Measurements from ENCODE around the gene CAB39.

The CAB39 gene

GRCh38 chr2:230816735-230817134 lies 104.1 kb downstream of the CAB39 start:
- no peak overlapping the region for H3K4me2 ChIP-seq (ENCODE audit: insufficient read depth, low read length)
- no peak overlapping the region for H2AFZ ChIP-seq (ENCODE audit: low read depth, low read length)
- no peaks in the 10 kb centered on the region for H3K27me3 ChIP-seq (ENCODE audit: insufficient read depth, low read length, poor library complexity)
- H3K79me2 ChIP-seq (ENCODE audit: insufficient read depth, low read length) = no peaks in the 10 kb centered on the region; the same call in 1 of the 2 replicates
- no peak overlapping the region for H3K27ac ChIP-seq (ENCODE audit: low read length)
- H3K4me1 ChIP-seq (ENCODE audit: insufficient read depth, low read length) = no peaks in the 10 kb centered on the region
- H3K9ac ChIP-seq (ENCODE audit: low read depth, low read length) = no peak overlapping the region
- peaks cover 79% of the 10 kb centered on the region for H3K36me3 ChIP-seq (ENCODE audit: insufficient read depth, low read length)
- no peaks in the 10 kb centered on the region for H4K20me1 ChIP-seq (ENCODE audit: insufficient read depth, low read length)
- no peaks in the 10 kb centered on the region for H3K9me3 ChIP-seq (ENCODE audit: insufficient read depth, low read length, severe bottlenecking)
- TF ChIP-seq EZH2 (IDR thresholded peaks at IDR 0.05; ENCODE audit: borderline replicate concordance, low read depth, low read length, severe bottlenecking) (no peak), CTCF (IDR thresholded peaks at IDR 0.05; ENCODE audit: borderline replicate concordance, extremely low read depth, low read length, poor library complexity, severe bottlenecking) (no peak)
- DNase-seq (no peak), ATAC-seq (ENCODE audit: insufficient read depth, low read depth) (no peak)
- H3K4me3 ChIP-seq (ENCODE audit: low read depth in 1 of 2, low read length in 2 of 2) = no peak overlapping the region

- Histone ChIP-seq H3K9ac (ENCODE audit: low read depth, low read length) (no peak overlapping the region), H3K4me2 (ENCODE audit: insufficient read depth, low read length) (no peak overlapping the region), H3K79me2 (ENCODE audit: insufficient read depth, low read length) (no peaks in the 10 kb centered on the region), H3K36me3 (ENCODE audit: insufficient read depth, low read length) (peaks cover 57% of the 10 kb centered on the region), H3K4me1 (ENCODE audit: insufficient read depth, low read length) (peaks cover 5% of the 10 kb centered on the region), H3K27ac (ENCODE audit: low read length) (no peak overlapping the region), H2AFZ (ENCODE audit: low read depth, low read length) (no peak overlapping the region), H4K20me1 (ENCODE audit: insufficient read depth, low read length) (no peaks in the 10 kb centered on the region), H3K9me3 (ENCODE audit: insufficient read depth, low read length, severe bottlenecking) (no peaks in the 10 kb centered on the region), H3K4me3 (ENCODE audit: low read depth in 1 of 2, low read length in 2 of 2) (no peak overlapping the region), H3K27me3 (ENCODE audit: insufficient read depth, low read length, poor library complexity) (no peaks in the 10 kb centered on the region)
- TF ChIP-seq EZH2 (IDR thresholded peaks at IDR 0.05; ENCODE audit: borderline replicate concordance, low read depth, low read length, severe bottlenecking) (no peak), CTCF (IDR thresholded peaks at IDR 0.05; ENCODE audit: borderline replicate concordance, extremely low read depth, low read length, poor library complexity, severe bottlenecking) (no peak)
- DNase-seq (no peak), ATAC-seq (ENCODE audit: insufficient read depth, low read depth) (no peak)
Observed at GRCh38 chr2:230819433-230819832, 106.8 kb downstream of the CAB39 start.

- H3K4me1 ChIP-seq (ENCODE audit: insufficient read depth, low read length) = peaks cover 7% of the 10 kb centered on the region
- no peak overlapping the region for H3K9ac ChIP-seq (ENCODE audit: low read depth, low read length)
- TF ChIP-seq EZH2 (IDR thresholded peaks at IDR 0.05; ENCODE audit: borderline replicate concordance, low read depth, low read length, severe bottlenecking) (no peak), CTCF (IDR thresholded peaks at IDR 0.05; ENCODE audit: borderline replicate concordance, extremely low read depth, low read length, poor library complexity, severe bottlenecking) (no peak)
- H3K27me3 ChIP-seq (ENCODE audit: insufficient read depth, low read length, poor library complexity) = no peaks in the 10 kb centered on the region
- no peaks in the 10 kb centered on the region for H3K9me3 ChIP-seq (ENCODE audit: insufficient read depth, low read length, severe bottlenecking)
- peaks cover 38% of the 10 kb centered on the region for H3K36me3 ChIP-seq (ENCODE audit: insufficient read depth, low read length)
- H3K4me2 ChIP-seq (ENCODE audit: insufficient read depth, low read length) = no peak overlapping the region
- no peaks in the 10 kb centered on the region for H3K79me2 ChIP-seq (ENCODE audit: insufficient read depth, low read length)
- H2AFZ ChIP-seq (ENCODE audit: low read depth, low read length) = no peak overlapping the region
- no peak for DNase-seq
- H3K4me3 ChIP-seq (ENCODE audit: low read depth in 1 of 2, low read length in 2 of 2) = no peak overlapping the region
- H3K27ac ChIP-seq (ENCODE audit: low read length) = no peak overlapping the region
- H4K20me1 ChIP-seq (ENCODE audit: insufficient read depth, low read length) = no peaks in the 10 kb centered on the region
- no peak for ATAC-seq (ENCODE audit: insufficient read depth, low read depth)
Observed at GRCh38 chr2:230821261-230821990, 108.8 kb downstream of the CAB39 start.
